NCI-H510A (cell line): ENCODE results near the gene PTH1R.

ENCODE experiments used
- DNase-seq: peaks from one replicate; lab custom pipeline; 2025; lab: John Stamatoyannopoulos, UW

Gene PTH1R

DNA sequence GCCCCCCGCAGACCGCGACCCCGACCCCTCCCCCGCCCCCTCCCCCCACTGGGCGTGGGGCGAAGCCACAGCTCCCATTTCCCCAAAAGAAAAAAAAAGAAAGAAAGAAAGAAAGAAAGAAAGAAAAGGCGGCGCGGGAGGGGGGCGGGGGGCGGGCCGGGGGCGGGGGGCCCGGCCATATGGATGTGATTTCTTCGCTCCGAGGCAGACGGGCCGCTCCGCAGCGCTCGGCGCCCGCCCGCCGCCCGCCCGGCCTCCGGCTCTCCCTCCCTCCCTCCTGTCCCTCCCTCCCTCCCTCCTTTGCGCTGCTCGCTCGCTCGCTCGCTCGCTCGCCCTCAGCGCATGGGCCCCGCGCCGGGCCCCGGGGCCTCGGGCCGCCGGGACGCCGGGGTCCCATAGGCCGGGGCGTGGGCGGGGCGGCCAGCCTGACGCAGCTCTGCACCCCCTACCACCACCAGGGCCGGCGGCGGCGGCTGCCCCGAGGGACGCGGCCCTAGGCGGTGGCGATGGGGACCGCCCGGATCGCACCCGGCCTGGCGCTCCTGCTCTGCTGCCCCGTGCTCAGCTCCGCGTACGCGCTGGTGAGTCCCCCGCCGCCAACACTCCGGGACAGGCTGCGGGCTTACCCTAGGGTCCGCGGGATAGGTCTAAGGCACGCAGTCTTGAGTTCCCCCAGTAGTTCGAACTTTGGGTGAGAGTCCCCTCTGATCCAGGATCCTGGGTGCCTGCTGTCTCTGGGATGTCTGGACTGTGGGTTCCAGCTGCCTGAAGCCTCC is 5.7 kb downstream of the PTH1R start:
- no peak for DNase-seq

DNA sequence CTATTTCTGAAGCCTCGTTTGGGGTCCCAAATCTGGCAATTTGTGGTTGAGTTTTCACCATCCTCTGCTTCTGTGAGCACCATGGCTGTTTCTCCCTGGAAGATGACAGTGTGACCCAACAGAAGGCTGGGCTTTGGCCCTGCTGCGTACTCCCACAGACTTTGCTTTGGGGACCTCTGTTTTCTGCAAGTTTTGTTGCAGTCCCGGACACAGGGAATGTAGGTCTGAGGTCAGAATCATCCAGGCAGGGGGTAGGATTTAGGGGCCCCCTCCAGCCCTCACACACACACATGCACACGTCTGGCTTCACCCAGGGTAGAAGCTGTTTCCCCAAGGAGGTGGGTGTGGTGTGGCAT is 6.3 kb downstream of the PTH1R start:
- DNase-seq: no peak

DNA sequence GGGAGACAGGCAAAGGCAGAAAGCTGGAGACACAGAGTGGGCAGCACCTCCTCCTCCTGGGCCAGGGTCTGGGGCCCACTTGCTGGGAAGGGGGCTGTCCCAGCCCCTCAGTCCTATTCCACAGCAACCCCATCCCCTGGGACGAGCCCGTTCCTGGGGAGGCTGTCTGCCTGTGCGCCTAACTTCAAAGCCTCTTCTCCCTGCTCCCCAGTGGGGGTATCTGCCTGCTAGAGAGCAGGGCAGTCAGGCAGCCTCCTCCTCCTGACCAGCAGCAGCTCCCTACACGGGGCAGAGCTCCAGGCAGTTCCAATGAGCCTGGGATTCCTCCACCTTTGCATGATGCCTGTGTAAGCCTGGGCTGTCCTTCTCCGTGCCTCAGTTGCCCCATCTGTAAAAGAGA is 6.9 kb downstream of the PTH1R start:
- DNase-seq: no peak

DNA sequence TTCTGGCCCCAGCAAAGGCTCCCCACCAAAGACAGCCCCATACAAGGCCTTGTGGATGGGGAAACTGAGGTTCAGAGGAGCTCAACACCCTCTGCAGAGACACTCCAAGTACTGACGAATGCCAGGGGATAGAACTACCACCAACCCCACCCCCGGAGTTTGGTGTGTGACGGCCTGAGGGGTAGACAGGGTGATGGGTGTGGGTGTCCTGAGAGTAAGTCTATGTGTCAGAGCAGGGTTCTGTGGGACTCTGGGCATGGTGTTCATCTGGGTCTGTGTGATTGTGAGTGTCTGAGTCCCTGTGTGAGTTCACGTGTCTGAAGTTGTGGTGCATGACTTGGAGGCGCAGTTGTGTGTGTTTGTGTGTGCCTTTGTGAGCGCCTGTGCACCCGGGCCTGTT is 7.4 kb downstream of the PTH1R start:
- DNase-seq: no peak

DNA sequence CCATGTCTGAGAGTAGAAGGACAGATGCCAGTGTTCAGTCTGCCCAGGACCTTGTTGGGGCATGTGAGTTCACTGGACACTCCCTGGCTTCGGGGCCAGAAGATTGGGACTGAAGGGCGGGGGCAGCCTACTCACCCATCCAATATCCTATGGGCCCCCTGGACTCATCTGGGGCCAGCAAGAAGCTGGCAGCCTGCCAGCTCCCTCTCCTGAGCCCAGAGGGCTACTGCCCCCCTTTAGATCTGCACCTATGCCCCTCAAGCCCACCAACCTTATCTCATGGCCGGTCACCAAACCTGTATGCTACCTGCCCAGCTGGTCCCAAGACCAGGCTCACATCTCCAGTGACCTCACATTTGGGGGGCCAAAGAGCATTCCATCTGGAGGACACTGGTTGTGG is 8.1 kb downstream of the PTH1R start:
- DNase-seq: no peak

DNA sequence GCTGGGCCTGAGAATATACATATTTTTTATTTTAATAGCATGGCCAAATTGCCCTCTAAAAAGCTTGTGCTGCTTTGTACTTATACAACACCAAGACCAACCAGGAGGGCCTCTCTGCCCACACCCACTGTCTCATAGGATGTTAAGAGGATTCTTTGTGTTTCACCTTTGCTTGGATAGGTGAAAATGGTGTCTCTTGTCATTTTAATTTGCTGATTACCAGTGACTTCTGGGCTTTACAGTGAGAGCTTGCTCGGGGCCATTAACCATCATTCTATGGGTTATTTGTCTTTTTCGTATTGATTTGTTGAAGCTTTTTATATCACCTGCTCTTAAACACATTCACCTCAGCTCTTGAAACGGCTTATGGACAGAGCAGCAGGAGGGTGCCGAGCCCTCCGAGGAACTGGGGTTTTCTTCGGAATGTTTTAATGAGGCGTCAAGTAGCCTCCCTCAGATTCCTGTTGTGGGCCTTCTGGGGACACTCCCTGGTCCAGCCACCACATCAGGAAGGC is 10.5 kb downstream of the PTH1R start:
- DNase-seq: no peak

DNA sequence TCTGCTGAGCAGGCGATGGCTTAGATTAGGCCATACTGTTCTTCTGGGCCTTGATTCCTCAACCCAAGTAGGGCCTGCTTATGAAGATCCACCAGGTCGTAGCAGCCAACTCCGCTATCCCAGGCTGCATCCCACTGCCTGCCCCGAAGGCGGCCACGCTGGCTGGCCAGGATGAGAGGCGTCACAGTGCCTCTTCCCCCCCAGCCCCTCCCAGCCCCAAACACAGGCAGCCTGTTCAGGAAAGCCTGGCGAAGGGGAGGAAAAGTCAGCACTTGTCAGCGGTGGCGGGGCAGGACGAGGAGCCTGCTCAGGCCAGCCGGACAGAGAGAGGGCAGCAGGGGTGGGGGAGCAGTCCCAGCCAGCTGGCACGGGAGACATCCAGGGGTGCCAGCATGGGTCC is 11.2 kb downstream of the PTH1R start:
- DNase-seq: no peak

DNA sequence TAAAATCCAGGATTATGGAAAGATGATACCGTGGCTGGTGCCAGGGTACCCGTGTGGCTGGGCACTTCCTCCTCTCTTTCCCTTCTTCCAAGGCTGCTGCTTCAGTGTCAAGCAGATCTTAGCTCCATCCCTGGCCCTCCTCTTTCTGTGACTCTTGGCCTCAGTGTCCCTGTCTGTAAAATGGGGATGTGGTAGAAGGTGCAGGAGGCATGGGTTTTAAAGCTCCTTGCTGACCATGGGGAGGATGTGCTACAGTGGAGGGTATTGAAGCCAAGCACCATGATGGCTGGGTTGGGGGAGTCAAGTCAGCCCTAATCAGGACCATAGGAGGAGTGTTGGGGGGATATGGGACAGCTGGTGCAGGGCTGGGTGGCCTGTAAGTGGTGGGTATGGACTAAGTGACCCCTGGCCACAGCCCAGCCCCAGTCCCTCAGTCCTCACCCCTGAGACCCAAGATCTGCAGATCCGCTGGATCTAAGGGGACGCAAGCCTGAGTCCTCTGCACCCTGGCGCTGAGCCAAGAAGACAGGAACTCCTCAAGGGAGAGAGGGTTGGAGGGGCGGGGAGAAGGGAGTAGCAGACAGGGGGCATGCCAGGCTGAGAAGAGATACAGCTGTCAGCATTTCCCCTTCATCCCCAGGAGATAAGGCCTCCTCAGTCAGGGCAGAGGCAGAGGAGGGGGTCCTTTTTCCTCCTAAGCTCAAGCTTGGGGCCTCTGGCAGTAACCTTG is 12.0 kb downstream of the PTH1R start:
- no peak for DNase-seq

DNA sequence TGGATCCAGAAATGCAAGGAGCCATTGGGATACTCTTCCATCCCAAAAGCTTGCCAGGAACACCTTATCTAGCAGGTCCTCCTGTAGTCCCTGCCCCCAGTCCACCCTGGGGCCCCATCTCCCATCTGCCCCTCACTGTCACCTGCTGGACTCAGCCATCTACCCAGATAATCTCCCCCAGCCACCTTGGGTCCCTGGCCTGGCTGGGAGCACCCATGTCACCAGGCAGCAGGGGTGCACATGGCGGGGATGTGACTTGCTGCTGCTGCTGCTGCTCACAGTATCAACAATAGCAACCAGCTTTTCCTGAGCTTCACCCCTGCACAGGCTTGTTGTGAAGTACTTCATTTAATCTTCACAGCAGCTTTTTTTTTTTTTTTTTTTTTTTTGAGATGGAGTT is 12.6 kb downstream of the PTH1R start:
- DNase-seq: no peak

DNA sequence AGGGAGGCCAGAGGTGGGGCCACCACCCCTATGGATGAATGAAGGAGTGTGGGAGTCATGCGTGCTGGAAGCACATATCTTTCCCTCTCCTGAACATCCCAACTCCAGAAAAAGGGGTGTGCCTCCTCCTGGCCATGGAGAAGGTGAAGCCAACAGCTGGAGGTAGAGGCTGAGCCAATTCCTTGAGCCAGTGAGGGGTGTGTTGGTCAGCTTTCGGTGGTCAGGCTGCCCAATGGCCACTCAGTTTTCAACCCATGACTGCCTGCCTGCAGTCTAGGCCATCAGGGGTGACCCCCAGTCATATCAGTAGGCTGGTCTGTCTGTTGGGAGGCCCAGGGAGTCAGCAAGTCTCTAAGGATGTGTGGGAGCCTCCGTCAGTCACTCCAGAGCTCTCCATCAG is 13.6 kb downstream of the PTH1R start:
- no peak for DNase-seq

DNA sequence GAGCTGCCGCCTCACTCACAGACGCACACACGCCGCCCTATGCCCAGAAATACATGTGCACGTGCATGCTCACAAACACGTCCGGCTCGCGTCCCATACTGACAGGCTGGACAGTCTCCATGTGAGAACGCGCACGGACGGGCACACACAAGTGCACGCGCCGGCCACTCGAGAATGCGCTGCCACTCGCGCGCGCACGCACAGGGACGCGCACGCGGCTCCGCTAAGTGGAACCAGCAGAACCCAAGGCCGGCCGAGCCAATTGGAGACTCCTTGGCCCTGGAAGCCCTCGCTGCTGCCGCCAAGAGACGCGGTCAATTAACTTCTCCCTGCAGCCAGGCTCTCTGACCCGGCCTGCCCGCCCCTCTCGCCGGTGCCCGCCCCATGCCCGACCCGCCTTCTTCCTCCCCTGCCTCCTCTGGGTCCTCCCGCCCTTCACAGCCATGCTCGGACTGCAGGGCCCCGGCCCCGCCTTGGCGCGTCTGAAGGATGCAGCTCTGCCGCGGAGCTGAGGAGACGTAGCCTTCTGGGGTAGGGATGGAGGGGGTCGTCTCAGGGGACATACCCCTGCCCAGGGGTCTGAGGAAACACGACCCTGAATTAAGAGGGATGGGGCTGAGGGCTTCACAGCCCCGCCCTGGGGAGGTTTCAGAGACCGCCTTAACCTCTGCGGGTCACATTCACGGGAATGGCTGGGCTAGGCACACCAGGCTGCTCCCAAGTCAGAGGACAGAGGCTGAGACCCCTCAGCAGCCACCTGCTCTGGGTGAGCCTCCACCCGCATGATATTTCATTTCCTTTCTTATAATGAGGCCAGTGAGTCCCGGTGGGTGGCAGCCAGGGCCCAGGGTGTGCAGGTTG is 15.0 kb downstream of the PTH1R start:
- peak; percentile 54 for DNase-seq

DNA sequence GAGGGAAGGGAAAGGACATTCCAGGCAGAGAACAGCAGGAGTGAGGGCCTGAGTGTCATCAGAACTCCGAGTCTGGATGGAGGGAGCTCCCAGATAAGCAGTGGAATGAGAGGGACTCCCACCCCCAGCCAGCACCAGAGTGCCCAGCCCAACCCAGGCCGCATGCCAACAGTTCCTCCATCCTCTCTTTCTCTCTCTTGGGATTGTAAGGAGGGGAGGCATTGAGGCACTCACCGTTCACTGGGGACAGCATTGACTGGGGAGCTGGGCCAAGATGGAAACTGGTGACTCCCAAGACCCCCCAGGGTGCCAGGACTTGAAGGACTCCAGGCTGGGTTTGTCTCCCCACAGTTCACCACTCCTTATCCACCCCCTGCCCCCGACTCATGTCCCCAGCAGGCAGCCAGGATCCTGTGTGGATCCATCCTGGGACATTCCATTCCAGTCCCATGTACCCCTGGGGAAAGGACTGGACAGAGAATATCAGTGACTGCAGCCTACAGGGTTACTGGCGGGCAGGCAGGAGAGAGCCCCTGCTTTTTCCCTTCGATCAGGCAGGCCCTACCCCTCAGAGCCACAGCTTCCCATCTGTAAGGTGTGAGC is 15.7 kb downstream of the PTH1R start:
- DNase-seq: no peak

DNA sequence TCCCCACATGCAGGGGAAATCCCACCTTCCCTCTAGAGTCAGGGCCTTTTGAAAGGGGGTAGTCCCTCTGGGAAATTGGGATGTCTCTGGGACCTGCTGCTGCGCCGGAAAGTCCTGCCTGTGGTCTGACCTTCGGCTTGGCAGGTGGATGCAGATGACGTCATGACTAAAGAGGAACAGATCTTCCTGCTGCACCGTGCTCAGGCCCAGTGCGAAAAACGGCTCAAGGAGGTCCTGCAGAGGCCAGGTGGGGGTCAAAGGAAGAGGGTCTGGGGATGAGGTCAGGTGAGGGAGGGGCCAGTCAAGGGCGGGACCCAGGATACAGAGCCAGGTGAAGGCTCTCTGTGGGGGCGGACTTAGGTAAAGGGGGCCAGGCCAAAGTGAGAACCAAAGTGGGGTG is 16.2 kb downstream of the PTH1R start:
- no peak for DNase-seq

DNA sequence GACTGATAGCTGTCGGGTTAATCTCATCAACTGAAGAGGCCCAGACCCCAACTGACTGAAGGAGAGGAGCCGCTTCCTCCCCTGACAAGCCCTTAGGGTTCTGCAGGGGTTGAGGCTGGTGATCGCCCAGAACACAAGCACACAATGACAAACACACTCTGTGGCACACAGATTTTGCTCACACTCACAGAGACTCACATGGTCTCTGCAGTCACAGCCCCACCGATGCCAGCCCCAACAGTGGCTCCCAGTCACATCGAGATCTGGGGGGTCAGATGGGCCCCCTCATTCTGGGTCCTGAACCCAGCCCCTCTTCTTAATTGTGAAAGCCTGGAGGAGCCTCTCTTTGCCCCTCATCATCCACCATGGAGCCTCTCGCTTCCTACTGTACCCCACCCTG is 16.7 kb downstream of the PTH1R start:
- no peak for DNase-seq

DNA sequence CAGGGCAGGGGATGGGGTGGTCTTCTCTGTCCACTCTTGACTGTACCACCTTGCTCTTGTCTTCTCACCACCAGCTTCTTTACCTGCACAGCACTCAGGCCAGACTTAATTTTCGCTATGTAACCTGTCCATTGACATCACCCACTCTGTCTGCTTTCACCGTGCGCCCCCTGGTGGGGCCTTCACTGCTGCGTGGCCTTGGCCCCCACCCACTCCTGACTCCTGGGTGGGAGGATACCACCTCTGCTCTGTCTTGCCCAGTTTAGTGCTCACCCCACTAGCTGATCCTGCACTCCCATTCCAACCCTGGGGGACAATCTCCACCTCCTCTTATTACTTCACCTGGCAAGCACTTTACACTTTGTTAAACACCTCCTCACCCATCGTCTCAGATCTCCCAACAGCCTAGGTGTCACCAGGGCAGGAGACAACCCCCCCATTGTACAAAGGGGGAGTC is 17.7 kb downstream of the PTH1R start:
- DNase-seq: no peak

DNA sequence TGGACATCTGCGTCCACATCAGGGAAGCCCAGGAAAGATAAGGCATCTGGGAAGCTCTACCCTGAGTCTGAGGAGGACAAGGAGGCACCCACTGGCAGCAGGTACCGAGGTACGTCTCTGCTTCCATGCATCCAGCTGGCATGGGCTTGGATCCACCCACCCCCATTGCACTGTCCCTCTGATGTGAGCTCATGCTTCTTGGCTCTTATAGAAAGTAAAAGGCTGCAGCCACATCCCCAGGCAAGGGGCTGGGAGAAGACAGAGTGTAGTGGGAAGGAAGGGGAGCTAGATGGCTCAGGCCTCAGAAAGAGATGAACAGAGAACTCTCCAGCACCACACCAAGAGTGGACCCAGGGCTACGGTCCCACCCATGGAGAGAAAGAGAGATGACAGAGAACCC is 18.2 kb downstream of the PTH1R start:
- no peak for DNase-seq

DNA sequence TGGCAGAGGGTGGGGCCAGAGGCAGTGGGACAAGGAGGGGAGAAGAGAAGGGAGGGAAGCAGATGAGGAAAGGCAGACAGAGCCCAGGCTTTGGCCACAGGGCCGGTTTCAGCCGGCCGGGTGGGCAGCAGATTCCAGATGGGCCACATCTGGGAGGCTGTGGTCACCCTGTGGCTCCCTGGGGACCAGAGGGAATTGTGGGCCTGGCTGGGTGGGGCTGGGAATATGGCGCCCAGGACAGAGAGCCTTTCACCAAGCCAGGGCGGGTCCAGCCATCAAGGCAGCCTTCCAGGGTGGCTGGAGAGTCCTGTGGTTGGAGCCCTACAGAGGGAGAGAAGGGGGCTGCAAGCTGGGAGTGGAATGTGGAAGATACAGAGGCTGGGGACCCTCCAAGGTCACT is 18.9 kb downstream of the PTH1R start:
- DNase-seq: no peak

DNA sequence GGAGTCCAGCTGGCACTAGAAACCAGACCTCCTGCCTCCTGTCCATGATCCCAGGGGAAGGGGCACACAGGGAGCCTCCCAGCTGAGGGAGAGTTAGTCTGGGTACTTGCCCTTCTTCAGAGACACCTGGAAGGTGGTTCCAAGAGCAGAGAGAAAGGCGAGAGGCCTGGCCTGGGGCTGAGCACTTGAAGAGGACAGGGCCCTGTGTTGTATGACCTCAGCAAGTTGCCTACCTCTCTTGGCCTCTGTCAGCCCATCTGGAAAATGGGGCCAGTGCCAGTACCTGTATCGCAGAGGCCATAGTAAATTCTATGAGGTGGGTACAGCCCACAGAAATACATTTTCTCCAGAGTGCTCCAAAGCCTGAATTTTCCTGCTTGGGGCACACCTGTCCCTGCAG is 19.5 kb downstream of the PTH1R start:
- DNase-seq: no peak

DNA sequence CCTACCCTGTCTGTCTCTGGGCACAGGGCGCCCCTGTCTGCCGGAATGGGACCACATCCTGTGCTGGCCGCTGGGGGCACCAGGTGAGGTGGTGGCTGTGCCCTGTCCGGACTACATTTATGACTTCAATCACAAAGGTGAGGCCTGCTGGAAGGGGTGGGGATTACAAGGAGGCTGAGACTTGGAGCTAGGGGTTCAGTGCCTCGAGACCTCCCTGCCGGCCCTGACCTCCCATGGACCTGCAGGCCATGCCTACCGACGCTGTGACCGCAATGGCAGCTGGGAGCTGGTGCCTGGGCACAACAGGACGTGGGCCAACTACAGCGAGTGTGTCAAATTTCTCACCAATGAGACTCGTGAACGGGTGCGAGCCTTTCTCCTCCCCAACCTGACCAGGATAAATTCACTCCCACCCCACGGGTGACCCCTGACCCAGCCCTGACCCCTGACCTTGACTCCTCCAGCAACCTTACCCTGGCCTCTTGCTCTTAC is 20.4 kb downstream of the PTH1R start:
- DNase-seq: no peak

DNA sequence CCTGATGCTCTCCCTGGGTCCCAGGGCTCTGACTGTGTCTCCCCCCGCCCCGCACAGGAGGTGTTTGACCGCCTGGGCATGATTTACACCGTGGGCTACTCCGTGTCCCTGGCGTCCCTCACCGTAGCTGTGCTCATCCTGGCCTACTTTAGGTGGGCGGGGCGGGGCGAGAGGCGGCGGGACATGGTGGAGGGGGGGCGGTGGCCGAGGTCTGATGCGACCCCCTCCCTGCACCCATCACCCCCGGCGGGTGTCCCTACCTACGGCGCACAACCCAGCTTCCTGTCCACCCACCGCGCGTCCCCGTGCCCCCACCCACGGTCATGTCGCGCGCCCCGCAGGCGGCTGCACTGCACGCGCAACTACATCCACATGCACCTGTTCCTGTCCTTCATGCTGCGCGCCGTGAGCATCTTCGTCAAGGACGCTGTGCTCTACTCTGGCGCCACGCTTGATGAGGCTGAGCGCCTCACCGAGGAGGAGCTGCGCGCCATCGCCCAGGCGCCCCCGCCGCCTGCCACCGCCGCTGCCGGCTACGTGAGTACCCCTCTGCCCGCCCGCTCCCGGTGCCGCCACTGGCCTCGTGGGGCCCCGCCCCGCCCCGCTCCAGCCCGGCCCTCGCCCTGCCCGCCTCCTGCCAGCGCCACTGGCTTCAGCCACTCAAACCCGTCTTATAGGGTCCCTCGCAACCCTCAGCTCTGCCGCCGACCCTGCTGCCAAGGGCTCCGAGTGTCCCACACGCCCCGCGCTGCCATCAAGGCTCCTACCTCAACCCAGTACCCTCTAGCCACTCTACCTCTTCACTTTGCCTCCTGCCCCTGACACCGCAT is 21.0 kb downstream of the PTH1R start:
- DNase-seq: no peak
